NB4 (cell line): ENCODE data around the gene DCUN1D1.

Source experiments
- DNase-seq: peaks from one replicate; pipeline ENCODE4 v3.0.0; 2010; ENCODE audit warnings: low read depth
- H3K4me3 ChIP-seq: one replicate; pipeline ENCODE4 v1.5.1; 2011; ENCODE audit warnings: mild to moderate bottlenecking, low read depth, low read length, moderate library complexity
- CTCF ChIP-seq: IDR thresholded peaks from one replicate; pipeline ENCODE4 v1.5.1; 2012; ENCODE audit warnings: low read depth, low read length
- MAX ChIP-seq: IDR thresholded peaks from 2 replicates; pipeline ENCODE4 v1.6.1; 2011; ENCODE audit warnings: low read depth, low read length
- MYC ChIP-seq: IDR thresholded peaks from 2 replicates; pipeline ENCODE4 v1.6.1; 2011; ENCODE audit warnings: low read depth, low read length
- POLR2A ChIP-seq: IDR thresholded peaks from 2 replicates; pipeline ENCODE4 v1.6.1; 2011; ENCODE audit warnings: mild to moderate bottlenecking; ENCODE audit not compliant: insufficient read length; ENCODE audit errors: extremely low read depth

The DCUN1D1 gene

GRCh38 chr3:182904164-182904563, 76.2 kb downstream of the DCUN1D1 start:
- no peak overlapping the region for H3K4me3 ChIP-seq
- no peak for TF ChIP-seq POLR2A
- TF ChIP-seq CTCF = no peak
- TF ChIP-seq MYC = no peak
- TF ChIP-seq MAX = no peak
- no peak for DNase-seq

GRCh38 chr3:182902236-182902635, 78.1 kb downstream of the DCUN1D1 start:
- no peak overlapping the region for H3K4me3 ChIP-seq
- no peak for DNase-seq
- no peak for TF ChIP-seq POLR2A
- TF ChIP-seq MAX = no peak
- no peak for TF ChIP-seq MYC
- TF ChIP-seq CTCF = no peak

GRCh38 chr3:182896553-182896952, 83.8 kb downstream of the DCUN1D1 start:
- DNase-seq = no peak
- TF ChIP-seq POLR2A = no peak
- TF ChIP-seq MYC = no peak
- TF ChIP-seq CTCF = no peak
- no peak for TF ChIP-seq MAX
- H3K4me3 ChIP-seq = no peak overlapping the region

- no peak for DNase-seq
- no peak overlapping the region for H3K4me3 ChIP-seq
- TF ChIP-seq MAX = no peak
- TF ChIP-seq CTCF = no peak
- TF ChIP-seq POLR2A = no peak
Measured at GRCh38 chr3:182895513-182896112, 84.7 kb downstream of the DCUN1D1 start.

- DNase-seq = no peak
- no peak overlapping the region for H3K4me3 ChIP-seq
- no peak for TF ChIP-seq MYC
- TF ChIP-seq CTCF = no peak
- TF ChIP-seq POLR2A = no peak
- no peak for TF ChIP-seq MAX
Measured at GRCh38 chr3:182892226-182892625, 88.1 kb downstream of the DCUN1D1 start.

- DNase-seq = no peak
- H3K4me3 ChIP-seq = no peak overlapping the region
- TF ChIP-seq CTCF (no peak), MAX (no peak), MYC (no peak), POLR2A (no peak)
Measured at GRCh38 chr3:182891364-182891763, 89.0 kb downstream of the DCUN1D1 start.
